ENCODE measurements around the gene WDFY3.

Gene WDFY3

DNA sequence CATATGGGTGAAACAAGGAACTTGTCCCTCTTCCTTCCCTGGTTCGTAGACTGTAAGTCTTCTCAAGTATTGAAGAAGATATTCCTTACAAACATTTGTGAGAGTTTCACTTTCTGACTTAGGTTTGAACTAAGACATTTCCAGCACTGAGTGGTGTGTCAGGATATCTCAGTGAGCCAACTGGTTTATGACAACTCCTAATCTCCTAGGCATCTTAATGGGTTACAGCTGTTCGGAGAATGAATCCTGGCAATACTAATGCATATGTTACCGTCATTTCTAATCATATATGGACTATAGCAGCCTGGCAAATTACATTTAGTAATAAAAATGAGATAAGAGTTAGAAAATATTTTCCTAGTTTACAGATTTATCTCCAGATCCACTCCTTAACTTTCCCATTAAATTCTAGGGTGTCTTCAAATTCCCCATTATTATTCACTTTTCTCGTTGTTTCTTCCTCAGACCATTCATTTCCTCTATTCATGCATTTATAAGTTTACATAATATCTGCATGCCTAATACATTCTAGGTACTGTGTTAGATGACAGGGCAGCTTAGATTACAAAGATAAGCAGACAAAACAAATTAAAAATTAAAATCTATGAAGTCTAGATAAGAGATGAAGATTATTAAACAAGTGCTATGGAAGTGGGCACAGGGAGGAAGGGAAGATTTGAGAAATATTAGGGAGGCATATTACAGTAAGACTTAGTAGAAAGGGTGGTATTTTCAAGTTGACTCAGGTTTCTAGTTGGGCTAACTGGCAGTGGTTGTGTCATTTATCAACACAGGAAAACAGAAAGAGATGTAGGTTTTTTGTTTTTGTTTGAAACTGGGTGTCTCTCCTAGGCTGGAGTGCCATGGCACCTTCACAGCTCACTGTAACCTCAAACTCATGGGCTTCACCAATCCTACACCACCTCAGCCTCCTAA is 173.9 kb downstream of the WDFY3 start:
- no peak for DNase-seq (ENCODE audit: low spot score)

DNA sequence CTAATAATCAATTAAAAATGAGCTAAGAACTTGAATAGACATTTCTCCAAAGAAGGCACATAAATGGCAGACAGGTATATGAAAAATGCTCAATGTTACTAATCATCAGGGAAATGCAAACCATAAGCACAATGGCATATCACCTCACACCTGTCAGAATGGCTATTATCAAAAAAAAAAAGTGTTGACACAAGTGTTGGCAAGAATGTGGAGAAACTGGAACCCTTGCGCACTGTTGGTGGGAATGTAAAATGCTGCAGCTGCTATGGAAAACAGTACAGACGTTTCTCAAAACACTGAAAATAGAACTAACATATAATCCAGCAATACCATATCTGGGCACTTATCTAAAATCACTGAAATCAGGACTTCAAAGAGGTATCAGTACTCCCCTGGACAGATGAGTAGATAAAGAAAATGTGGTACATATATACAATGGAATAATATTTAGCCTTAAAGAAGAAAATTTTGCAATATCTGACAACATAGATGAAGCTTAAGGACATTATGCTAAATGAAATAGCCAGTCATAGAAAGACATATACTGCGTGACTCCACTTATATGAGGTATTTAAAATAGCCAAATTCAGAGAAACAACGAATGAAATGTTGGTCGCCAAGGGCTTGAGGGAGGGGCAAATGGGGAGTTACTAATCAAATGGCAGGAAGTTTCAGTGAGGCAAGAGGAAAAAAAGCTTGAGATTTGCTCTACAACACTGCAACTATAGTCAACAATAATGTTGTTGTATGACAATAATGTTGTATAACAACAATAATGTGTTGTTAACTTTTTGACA is 175.5 kb downstream of the WDFY3 start:
- DNase-seq (ENCODE audit: low spot score), result no peak

DNA sequence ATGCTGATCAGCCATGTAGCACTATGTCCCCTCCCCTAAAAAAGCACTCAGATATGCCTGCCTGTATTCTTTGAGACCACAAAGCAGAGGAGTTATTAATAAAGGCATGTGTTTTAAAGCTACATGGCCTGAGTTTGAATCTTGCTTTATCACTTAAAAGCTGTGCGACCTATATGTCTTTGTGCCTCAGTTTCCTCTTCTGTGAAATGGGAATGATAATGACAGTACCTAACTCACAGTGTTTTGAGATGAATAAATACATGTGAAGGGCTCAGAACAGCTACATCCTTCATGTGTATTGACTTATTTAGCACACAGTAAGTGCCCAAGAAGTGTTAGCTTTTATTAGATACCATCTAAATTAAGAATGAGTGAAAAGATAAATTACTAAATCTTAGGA is 180.0 kb downstream of the WDFY3 start:
- DNase-seq (ENCODE audit: low spot score), result no peak

DNA sequence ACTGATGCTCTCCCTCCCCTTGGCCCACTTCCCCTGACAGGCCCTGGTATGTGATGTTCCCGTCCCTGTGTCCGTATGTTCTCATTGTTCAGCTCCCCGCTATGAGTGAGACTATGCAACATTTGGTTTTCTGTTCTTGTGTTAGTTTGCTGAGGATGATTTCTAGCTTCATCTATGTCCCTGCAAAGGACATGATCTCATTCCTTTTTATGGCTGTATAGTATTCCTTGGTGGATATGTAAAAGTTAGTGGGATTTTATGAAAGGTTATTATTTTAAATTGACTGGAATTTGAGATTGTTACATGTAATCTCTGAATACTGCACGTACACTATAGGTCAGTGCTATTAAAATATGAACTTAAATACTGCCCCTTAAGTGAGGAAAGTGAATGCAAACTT is 184.0 kb downstream of the WDFY3 start:
- no peak for DNase-seq (ENCODE audit: low spot score)

DNA sequence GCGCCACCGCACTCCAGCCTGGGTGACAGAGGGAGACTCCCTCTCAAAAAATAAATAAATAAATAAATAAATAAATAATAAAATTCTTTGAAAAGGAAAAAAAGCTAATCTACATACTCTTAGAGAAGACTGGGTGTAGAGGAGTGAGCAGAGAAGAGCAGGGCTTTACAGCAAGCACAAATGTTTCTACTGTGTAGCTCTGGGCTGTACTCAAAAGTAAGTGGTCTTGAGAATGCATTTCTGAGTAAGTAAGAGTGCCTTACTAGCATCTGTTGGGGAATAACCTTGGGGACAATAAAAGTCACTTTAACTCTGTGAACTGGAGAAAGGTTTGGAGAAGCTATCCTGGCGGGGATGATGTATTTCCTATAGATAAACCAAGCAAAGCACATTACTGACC is 185.8 kb downstream of the WDFY3 start:
- DNase-seq (ENCODE audit: low spot score), result no peak

DNA sequence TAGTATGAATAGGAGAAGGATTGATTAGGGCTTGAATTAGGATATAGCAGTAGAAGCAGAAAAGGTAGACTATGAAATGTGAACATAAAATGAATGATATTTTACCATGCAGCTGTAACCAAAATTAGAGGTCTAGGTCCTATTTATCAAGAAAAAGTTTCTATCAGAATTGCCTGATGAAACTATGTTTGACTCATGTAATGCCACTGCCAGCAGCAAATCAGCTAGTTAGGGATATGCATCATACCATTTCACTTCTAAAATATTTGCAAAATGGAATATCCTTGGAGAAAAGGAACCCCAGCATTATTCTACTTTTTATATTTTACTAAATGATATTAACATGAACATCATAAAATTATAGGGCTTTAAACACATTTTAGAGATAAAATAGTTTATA is 188.4 kb downstream of the WDFY3 start:
- no peak for DNase-seq (ENCODE audit: low spot score)

DNA sequence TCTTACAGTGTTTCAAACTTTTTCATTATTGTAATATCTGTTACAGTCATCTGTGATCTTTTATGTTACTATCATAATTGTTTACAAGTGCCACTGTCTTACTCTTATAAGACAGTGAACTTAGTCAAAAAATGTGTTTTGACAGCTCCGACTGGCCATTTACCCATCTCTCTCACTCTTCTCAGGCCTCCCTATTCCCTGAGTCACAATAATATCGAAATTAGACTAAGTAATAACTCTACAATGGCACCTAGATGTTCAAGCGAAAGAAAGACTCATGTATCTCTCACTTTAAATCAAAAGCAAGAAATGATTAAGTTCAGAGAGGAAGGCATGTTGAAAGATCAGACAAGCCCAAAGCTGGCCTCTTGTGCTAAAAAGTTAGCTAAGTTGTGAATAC is 199.3 kb downstream of the WDFY3 start:
- no peak for DNase-seq (ENCODE audit: low spot score)

DNA sequence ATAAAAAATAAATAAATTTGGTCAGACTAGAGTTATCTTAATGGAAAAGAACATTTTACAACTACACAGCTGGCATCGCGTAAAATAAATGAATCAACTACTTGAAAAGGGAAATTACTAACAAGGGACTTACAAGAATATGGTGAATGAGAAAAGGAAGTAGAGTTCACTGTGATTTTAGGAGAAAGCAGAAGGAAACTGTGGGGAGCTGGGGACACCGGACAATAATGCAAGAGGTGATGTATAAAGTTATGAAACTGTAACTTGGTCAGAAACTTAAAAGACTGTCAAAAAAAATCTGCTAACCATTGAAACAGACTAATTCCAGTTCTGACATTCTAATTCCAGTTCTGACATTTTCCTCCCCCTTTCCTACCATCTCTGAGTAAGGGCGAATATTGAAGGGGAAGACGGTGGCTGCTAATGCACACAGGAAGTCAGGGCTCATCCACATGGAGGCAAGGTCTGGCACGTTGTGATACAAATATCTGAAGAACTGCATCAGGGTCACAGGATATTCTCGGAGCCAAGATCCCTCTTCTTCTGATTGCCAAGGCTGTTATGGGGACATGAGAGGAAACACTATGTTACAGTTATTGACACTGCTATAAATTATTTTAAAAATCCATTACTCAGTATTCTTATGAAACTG is 213.0 kb downstream of the WDFY3 start:
- DNase-seq (ENCODE audit: low spot score), result no peak

DNA sequence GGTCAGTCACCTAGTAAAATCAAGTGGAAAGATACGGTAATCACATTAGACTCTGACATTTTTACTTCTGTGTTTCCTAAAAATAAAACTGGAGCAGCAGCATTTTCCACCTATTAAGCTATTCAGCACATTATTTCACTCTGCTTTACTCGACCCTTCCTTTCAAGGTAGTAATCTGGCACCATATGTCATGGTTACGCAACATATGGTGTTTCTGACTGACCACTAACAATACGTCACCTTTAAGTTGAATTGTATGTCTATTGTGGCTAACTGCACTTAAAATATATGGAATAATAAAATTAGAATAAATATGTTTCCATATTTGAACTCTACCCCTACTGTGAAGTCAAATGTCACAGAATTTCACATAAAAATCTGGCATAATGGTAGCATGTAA is 214.8 kb downstream of the WDFY3 start:
- DNase-seq (ENCODE audit: low spot score), result no peak

DNA sequence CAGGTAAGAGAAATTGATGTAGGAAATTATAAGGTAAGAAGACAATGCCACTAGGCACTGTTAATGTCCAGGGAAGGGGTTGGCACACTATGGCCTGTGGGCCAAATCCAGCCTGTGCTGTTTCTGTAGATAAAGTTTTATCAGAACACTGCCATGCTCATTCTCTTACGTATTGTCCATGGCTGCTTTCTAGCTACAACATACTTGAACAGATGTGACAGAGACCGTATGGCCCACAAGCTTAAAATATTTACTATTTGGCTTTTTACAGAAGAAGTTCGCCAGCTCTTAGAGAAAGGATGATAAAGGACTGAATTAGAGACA is 215.6 kb downstream of the WDFY3 start:
- DNase-seq (ENCODE audit: low spot score), result no peak

DNA sequence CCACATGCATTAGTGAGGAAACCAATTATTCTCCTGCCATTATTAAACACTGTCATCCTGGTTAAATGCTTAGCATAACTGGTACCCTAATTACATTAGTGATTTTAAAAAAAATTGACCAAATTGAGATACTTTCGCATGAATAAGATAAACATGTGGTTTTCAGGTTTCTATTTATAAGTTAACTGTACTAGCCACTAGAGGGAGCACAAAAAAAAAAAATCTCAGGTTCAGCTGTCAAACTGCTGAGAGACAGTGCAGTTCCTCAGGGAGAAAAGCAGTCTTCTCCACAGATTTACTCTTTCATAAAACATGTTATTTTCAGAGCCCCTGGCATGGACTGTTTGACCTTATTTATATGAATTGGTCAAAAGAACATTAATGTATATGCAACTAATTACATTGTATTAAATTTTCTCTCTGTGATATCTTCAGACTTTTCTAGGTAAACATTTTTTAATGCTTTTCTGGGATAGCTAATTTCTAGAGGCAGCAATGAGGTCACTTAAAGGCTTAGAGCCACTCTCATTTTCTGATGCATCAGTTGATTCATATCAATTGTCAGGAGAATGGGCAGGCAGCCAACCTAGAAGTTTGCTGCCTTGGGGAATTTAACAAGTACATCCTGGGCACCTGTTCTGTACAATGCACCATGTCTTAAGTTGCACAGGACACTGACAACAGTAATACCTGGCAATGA is 216.1 kb downstream of the WDFY3 start:
- peak; percentile 76 for DNase-seq (ENCODE audit: low spot score)

DNA sequence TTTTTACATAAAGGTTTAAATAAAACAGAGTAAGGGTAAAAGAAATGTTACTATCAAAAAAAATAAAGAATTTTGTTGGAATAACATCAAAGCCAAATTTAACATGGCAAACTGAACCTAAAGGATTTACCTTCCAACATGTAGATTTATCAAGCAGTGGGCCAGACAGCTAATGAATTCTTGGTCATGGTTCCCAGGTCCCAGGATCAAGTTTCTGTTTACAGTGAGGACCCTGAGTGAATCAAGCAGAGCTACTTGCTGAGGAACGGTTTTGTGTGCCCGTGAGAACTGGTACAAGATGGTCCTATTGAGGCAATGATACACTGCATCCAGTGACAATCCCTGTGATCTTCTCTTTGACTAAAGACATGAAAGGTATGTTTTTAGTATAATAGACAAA is 226.4 kb downstream of the WDFY3 start:
- no peak for DNase-seq (ENCODE audit: low spot score)

DNA sequence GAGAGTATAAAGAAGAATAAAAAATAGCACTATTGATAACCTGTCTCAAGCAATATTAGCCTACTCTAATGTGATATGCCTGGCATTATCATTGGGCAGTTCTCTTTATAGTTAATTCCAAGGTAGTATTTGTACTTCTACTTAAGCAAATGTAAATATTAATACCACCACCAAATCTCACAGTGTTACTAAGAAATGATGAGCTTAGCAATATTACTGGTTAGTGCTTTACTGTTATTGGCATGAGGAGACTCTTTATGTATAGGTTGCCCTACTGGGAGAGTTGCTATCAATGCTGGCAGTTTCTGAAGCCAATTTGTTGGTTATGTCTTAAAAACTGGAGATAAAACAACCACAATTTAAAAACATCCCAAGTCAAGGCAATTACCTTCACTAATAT is 227.9 kb downstream of the WDFY3 start:
- DNase-seq (ENCODE audit: low spot score), result no peak

DNA sequence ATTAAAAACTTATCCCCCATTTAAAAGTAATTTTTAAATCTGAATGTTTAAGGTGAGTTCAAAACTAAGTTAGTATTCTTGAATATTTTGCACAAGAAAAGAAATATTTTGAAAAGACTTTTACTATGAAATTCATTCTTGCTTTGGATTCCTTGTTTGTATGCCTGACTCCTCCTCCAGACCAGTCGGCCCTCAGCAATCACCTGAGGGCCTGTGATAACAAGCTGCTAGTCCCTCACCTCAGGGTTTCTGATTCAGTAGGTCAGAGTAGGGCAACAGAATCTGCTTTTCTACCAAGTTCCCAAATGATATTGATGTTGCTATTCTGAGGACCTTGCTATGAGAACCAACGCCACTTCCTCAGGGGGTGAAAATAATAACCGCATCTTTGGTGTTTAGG is 228.8 kb downstream of the WDFY3 start:
- no peak for DNase-seq (ENCODE audit: low spot score)

DNA sequence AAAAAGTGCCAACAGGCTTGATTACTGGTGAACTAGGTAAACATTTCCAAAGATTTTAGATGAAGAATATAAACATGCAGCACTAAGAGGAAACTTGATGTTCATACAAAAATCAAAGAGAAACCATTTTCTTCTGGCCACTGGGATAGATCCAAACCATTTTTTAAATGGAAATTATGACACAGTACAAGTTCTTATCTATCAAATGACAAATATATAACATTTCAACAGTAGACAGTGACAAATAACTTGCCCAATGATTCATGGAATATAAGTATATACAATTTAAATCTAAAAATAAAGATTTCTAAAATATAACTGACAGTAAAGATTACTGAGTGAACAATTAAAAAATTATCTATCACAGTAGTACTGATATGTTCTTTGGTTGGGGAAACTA is 232.5 kb downstream of the WDFY3 start:
- no peak for DNase-seq (ENCODE audit: low spot score)

DNA sequence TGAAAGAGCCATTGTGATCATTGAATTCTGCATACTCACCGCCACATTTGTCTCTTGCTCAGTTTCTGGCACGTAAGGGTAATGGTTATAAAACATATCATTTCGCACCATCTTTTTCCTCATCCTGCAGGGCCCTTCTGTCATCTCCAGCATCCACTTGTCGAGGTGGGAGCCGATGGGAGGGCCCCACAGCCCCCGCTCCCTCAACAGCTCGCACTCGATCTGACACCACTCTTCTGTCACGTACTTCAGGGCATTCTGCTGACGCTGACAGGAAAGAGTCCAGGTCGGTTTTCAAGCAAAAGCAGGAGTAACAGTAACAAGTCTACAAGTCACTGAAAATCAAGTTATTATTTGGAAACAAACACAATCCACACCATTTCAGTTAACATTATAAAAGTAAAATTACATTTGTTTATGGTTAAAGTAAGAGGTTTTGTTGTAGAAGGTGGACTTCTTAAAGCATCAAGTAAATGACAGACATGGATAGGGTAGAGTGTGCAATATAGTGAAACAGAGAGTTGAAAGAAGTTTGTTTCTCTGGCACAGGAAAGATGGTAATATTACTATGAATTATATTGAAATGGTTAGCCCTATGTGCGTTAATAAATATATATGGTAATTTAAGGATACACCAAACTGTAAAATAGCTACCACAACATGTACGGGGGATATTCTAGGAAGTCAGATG is 233.0 kb downstream of the WDFY3 start:
- DNase-seq (ENCODE audit: low spot score), result no peak

DNA sequence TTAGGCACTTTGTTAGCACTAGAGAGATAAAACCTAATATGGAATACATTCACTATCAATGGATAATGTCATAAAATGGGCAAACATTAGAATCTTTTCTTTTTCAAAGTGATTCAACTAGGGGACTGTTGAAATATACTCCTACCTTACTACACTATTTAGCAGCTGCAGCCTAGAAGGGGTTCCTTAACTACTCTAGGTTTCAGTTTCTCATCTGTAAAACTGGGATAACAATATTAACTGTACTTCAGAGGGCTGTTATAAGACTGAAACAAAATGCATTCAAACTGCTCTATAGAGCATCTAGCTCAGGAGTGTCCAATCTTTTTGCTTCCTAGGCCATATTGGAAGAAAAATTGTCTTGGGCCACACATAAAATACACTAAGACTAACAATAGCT is 236.1 kb downstream of the WDFY3 start:
- no peak for DNase-seq (ENCODE audit: low spot score)

DNA sequence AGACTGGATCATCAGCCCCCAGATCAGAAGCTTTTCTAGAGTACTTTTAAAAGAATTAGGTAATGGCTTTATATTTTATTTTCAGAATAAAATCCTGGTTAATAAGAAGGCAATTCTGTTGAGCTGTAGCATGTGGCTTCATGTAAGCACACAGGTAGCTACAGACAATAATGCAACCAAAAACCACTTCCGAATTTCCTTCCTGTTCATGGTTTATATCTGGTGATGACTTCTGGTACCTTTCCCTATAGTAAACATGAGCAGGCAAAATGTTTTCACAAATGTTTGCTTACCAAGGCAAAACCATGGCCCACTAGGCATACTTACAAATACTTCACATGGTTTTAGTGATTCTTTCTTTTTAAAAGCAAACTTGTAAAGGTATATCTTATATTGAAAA is 239.0 kb downstream of the WDFY3 start:
- no peak for DNase-seq (ENCODE audit: low spot score)

DNA sequence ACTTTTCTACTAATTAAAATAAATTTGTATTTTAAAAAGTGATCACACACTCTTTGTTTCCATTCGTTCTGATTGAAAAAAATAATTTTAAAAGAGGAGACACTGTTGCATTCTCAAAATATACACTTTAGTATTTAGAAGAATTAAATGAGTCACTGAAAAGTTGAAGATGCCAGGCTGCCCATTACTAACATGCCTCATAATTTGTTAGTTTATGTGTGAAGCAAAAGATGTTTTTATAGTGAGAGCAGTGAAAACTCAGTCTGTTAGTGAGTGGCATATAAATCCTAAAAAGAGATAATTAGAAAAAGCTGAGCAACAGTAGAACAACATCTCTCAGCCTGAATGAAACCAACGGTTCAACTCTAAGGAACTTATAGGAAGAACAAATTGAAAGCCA is 240.1 kb downstream of the WDFY3 start:
- DNase-seq (ENCODE audit: low spot score), result no peak

DNA sequence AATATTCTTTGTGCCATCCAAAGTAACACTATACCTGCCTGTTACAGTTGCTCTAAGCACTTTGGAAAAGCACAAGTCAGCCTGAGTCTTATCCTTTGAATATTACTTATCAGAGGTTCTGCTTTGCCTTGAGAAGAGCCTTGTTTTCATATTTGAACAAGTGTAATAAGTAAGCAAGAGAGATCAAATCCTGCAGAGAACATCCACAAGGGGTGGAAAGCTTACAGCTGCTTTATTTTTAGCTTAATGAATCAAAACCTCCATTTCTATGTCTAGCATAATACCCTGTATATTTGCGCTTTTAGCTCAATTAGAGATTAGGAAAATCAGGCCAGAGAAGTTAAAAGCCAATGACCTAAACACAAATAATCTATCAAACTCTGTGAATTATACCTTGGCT is 243.8 kb downstream of the WDFY3 start:
- DNase-seq (ENCODE audit: low spot score), result no peak

DNA sequence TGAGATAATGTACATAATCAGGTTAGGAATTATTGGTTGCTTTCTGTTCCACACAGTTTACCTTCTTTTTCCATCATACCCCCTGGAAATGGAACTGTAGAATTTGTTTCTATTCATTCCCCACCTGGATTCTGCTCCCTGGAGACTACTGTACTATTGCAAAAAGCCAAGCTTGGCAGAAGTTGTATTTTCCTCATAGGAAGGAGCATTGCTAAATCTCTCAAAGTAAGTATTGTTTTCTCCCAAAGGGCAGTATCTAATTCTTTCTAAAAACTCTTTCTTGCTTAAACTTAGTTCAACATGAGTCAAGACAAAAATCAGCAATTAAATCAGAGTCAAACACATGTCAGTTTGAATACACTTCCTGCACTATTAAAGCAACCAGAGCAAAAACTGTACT is 247.4 kb downstream of the WDFY3 start:
- no peak for DNase-seq (ENCODE audit: low spot score)

DNA sequence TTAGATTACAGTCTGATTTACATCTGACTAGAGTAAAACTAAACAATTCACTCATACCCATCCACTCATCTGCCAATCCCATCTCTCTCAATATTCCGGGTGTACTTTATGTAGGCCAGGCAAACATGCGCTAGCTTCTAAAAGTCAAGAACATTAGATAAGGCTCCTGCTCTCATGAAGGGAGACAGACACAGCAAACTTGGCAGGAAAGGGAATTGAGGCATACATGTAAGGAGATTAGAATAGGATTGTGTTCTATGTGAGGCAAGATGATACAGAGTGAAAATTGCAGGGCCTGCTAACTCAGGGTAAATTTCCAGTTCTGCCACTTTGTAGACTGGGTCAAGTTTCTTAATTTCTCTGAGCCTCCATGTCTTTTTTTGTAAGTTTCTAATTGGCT is 247.8 kb downstream of the WDFY3 start:
- DNase-seq (ENCODE audit: low spot score), result no peak
